Measurements from ENCODE around the gene HOXA6.
A peak's percentile ranks its signal among the peaks of the same experiment; 100 is the strongest.

HOXA6 gene

GRCh38 chr7:27095897-27096767 is 51.4 kb downstream of the HOXA6 start, which contains the start of gene HOXA1:
HOXA1 (minus strand) TSS chr7:27096000; CDS start chr7:27095912, 88 bp downstream.
- peak; percentile 71 for DNase-seq
